Measurements from ENCODE around the gene NOTCH3.

NOTCH3 gene

DNA sequence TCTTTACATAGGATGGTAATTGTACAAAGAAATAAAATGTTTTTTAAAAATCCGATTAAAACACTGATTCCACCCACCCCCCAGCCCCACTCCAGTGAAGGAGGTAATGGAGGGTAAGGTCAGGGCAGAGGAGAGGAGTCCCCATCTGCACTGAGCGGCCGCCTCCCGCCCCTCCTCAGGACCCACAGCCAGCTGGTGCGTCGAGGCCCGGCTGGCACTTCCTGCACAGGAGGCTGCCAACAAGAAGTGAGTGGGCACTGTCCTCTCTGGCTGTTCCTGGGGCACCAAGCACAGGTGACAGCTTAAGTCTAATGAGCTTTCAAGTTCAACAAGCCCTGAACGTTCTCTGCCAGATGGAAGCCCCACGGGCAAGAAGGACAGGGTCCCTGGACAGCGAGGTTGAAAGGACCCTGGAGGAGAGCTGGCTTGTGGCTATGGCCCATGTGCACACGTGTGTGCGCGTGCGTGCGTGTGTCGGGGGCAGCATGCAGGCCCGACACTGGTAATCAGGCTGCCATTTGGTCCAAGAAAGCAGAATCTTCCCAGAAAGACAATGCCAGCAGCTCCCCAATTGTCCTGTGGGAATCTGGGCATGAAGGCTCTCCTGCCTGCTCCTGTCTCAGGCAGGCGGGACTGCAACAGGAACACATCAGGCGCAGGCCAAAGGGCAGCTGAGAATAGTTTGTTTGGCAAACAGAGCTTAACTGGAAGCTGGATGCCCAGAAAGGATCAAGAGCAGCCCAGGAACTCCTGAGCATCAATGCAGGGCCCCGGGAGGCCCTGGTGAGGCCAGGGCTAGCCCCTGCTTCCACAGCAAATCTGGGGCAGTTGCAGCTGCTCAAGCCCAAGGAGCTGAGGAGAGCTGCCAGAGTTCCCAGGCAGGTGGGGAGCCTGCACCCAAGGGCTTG lies 46.6 kb upstream of the NOTCH3 start:
- H3K27ac ChIP-seq, result peak overlapping the region; percentile 19
- TF ChIP-seq, protein P1, sequence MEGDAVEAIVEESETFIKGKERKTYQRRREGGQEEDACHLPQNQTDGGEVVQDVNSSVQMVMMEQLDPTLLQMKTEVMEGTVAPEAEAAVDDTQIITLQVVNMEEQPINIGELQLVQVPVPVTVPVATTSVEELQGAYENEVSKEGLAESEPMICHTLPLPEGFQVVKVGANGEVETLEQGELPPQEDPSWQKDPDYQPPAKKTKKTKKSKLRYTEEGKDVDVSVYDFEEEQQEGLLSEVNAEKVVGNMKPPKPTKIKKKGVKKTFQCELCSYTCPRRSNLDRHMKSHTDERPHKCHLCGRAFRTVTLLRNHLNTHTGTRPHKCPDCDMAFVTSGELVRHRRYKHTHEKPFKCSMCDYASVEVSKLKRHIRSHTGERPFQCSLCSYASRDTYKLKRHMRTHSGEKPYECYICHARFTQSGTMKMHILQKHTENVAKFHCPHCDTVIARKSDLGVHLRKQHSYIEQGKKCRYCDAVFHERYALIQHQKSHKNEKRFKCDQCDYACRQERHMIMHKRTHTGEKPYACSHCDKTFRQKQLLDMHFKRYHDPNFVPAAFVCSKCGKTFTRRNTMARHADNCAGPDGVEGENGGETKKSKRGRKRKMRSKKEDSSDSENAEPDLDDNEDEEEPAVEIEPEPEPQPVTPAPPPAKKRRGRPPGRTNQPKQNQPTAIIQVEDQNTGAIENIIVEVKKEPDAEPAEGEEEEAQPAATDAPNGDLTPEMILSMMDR (conservative IDR thresholded peaks at IDR 0.05), result no peak

DNA sequence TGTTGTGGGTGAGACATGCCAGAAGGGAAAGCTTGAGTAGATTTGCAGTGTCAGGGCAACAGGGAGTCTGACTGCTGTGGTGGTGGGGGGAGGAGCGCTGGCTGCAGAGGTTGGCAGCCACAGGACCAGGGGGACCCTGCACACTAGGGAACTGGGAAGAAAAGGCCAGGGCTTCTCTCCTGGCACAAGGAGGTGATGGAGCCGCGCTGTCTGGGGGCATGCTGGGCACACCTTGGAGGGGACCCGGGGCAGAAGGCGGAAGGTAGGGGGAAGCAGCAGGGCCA lies 45.3 kb upstream of the NOTCH3 start:
- no peak overlapping the region for H3K27ac ChIP-seq
- TF ChIP-seq, protein P1 (conservative IDR thresholded peaks at IDR 0.05), result no peak

DNA sequence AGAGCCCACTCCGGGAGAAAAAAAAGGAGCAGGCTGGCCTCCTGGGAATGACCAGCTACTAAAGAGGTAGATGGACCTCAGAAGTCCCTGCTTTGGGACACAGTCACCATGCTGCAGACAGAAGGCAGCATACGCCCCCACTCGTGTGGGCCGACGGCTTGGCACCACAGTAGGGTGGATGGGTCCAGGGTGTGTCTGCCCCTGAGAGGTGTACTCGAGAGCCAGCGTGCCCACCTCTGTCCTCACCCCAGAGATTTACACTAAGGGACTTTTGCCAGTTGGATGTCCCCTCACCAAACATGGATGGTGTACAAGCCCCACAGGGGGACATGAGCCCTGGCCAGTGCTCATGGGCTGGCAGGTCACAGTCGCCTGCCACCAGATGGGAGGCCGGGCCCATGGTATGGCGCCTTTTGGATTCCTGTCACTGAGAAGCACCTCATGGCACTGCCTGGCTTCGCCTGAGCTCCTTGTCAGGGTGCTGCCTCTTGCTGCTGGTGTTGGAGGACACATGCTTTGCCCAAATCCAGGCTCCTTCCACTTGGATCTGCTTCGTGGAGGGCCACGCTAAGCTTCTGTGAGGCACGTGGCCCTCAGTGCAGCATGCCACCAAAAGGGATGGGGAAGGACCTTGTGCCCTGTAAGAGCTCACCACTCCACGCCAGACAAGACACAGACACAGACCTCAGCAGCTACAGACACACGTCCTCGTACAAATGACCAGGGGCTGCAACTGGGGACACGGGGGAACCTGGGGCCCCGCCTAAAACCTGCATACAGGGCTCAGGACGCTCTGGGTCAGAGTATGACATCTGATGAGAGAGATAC lies 44.8 kb upstream of the NOTCH3 start:
- TF ChIP-seq, protein P1 (conservative IDR thresholded peaks at IDR 0.05), result no peak
- H3K27ac ChIP-seq, result no peak overlapping the region

DNA sequence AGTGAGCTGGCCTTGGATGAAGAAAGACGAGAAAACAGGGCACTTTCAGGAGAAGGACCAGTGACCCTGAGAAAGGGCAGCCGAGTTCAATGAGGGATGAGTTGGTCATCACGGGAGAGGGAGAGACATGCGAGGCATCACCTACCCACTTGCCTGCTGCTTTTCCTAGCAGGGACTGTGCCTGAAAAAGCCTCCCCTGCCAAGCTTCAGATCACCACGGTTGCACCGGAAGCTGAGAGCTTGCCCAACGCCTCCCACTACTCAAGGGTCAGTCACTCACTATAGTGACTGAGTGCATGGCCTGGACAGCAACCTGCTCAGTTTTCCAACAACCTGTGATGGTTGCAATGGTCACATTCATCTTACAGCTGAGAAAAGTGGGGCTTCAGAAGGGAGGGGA lies 44.0 kb upstream of the NOTCH3 start:
- no peak overlapping the region for H3K27ac ChIP-seq
- TF ChIP-seq, protein P1 (conservative IDR thresholded peaks at IDR 0.05), result no peak

DNA sequence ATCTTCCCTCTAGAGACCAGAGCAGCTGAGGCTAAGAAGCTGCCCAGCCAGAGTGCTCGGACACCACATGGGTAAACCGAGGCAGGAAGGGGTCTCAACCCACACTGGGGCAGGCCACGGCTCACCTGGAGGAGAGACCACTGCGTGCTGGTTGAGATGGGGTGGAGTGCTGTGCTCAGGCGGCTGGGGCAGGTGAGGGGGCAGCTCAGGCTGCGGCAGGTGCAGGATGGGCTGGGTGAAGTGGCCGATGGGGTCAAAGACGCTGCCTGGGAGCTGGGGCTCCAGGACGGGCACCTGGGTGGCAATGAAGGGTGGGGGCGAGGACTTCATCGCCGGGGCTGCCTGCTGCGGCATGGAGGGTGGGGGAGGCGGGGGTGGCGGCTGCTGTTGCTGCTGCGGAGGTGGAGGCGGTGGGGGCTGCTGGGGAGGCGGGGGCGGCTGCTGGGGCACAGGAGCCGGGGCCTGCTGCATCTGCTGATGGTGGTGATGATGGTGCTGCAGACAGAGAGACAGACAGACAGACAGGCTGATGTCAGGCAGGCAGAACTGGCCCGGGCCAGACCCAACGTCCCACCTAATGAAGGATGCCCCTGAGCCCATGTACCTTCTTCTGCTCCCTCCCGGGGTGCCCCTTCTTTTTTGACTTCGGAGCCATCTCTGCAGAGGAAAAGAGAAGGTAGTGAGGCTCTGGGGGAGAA lies 43.5 kb upstream of the NOTCH3 start:
- H3K27ac ChIP-seq, result no peak overlapping the region
- TF ChIP-seq, protein P1 (conservative IDR thresholded peaks at IDR 0.05), result no peak

DNA sequence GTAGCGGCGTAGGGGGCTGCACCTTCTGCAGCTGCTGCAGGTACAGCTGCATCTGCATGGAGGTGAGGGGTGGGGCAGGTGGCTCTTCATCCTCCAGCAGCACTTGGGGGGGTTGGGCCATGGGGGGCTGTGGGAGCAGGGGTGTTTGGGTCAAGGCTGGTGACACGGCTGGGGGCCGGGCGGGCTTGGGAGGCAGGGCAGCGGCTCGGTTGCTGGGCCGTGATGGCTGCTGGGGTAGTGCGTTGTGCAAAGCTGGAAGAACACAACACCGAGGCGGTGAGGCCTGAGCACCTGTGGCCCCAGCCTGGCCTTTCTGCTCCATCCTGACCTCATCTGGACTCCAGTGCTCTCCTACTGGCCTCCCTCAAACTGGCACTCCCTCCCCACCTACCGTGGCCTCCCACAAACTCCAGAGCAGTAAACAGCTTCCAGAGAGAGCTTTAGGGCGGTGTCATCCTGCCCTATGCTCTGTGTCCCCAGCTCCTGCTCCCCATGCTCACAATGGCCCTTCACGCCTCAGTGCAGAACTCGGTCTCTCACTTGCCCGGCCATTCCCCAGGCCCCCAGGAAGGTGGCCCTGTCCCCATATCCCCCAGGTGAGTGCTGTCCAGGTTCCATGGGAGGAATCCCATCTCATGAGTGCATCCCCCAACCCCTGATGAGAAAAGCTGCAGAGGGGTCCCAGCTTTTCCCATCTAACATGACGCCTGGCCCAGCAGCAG lies 42.6 kb upstream of the NOTCH3 start:
- no peak overlapping the region for H3K27ac ChIP-seq
- TF ChIP-seq, protein P1 (conservative IDR thresholded peaks at IDR 0.05), result no peak
